Measurements from ENCODE around the gene ARHGAP42. TPM values are rescaled to one million over a fixed set of nuclear protein-coding genes. Genes with fewer than 3 reads are reported as not detected.

Gene ARHGAP42
- total RNA-seq, 2 donors from 2014 or later: not detected

GRCh38 chr11:100905684-100906083 is 218.6 kb downstream of the ARHGAP42 start:
- Mint-ChIP-seq H3K4me1 (no peaks in the 10 kb centered on the region), H3K9me3 (peaks cover under 1% of the 10 kb centered on the region), H3K36me3 (ENCODE audit: low read depth) (no peaks in the 10 kb centered on the region), H3K4me3 (no peak overlapping the region), H3K27ac (no peak overlapping the region), H3K27me3 (no peaks in the 10 kb centered on the region)
- ATAC-seq (replicated peaks): no peak

DNA sequence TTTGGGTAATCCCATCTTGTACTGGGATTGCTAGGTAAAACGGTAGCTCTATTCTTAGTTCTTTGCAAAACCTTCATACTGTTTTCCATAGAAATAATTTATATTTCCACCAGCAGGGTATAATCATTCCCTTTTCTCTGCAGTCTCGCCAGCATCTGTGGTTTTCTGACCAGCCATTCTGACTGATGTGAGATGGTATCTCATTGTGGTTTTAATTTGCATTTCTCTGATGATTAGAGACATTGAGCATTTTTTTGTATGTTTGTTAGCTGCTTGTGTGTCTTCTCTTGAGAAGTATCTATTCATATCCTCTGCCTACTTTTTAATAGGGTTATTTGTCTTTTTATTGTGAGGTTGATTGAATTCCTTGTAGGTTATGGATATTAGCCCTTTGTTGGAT is 221.7 kb downstream of the ARHGAP42 start:
- Mint-ChIP-seq H3K36me3 (ENCODE audit: low read depth) (no peaks in the 10 kb centered on the region), H3K27ac (no peak overlapping the region)

GRCh38 chr11:100910808-100911207 is 223.7 kb downstream of the ARHGAP42 start:
- no peak for ATAC-seq (replicated peaks)
- H3K27ac Mint-ChIP-seq: no peak overlapping the region

More for the DNA sequence above, 221.7 kb downstream of the ARHGAP42 start:
- Mint-ChIP-seq H3K27me3 (no peaks in the 10 kb centered on the region), H3K4me1 (no peaks in the 10 kb centered on the region), H3K4me3 (no peak overlapping the region), H3K9me3 (no peaks in the 10 kb centered on the region)
- no peak for ATAC-seq (replicated peaks)

DNA sequence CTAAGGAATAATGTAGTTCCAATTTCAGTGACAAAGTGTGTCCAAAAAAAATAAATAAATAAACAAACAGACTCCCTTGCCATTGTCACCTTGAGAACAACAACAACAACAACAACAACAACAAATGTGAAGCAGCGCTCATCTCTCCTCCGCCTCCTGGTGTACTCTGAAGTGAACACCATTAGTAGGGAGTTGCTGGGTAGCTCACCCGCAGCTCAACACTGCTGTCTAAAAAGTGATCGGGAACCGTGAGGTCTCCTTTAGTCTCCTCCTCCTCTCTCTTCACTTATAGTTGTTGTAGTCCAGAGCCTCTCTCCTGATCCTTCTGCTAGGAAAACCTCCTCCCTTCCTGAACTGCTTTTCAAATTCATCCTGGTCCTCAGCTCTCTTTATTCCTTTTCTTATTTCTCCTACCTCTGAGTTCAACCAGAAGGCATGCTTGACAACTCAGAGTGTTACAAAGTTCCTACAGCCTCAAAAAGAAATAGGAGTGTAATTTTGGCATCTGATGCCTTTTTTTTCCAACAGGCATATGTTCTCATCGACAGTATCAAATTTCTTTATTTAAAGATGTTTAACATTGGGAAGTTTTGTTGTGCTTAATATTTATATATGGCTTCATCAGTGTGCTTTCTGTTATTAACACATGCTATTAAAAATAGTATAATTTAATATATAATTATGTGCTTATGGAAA is 227.5 kb downstream of the ARHGAP42 start:
- no peaks in the 10 kb centered on the region for H3K36me3 Mint-ChIP-seq (ENCODE audit: low read depth)
- peaks cover 4% of the 10 kb centered on the region for H3K9me3 Mint-ChIP-seq
- H3K27ac Mint-ChIP-seq: no peak overlapping the region
- no peak for ATAC-seq (replicated peaks)
- H3K27me3 Mint-ChIP-seq: no peaks in the 10 kb centered on the region
- H3K4me1 Mint-ChIP-seq: no peaks in the 10 kb centered on the region
- no peak overlapping the region for H3K4me3 Mint-ChIP-seq

More at GRCh38 chr11:100910808-100911207, 223.7 kb downstream of the ARHGAP42 start:
- Mint-ChIP-seq H3K36me3 (ENCODE audit: low read depth) (no peaks in the 10 kb centered on the region), H3K4me1 (no peaks in the 10 kb centered on the region), H3K27me3 (no peaks in the 10 kb centered on the region), H3K4me3 (no peak overlapping the region), H3K9me3 (peaks cover 4% of the 10 kb centered on the region)

DNA sequence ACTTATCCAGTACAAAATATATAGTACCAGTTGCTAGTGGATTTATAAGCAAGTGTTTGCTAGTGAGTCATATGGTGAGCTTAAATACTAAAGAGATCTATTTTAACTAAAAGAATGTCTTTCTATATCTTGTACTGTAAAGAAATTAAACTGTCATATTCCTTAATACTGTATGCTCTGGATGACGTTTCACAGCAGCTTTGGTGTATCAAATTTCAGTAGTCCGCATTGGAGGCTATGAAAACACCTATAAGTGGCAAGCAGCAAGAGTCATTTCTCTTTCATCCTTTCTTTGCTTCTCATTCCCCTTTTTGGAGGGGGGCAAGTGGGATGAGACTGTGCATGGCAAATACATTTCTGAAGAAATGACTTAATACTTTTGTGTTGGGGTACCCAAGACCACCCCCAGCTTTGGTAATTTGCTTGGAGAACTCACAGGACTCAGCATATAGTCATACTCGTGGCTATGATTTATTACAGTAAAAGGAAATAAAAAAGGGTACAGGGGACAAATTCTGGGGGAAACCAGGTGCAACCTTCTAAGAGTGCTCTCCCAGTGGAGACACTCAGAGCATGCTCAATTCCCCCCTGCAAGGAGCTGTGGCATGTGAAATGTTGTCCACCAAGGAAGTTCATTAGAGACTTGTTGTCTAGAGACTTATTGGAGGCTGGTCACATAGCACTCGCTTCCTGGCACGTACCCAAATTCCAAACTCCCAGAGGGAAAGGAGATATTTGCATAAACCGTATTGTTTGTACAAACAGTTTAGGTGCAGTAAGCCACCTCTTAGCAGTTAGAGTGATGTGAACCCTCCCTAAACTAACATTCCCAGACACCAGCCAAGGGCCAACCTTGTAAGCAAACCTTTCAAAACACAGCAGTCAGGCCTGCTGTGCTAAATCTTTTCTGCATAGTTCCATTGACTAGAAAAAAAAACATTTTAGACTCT is 231.7 kb downstream of the ARHGAP42 start:
- H3K9me3 Mint-ChIP-seq: peaks cover 4% of the 10 kb centered on the region
- no peak for ATAC-seq (replicated peaks)
- H3K27ac Mint-ChIP-seq: no peak overlapping the region
- H3K4me3 Mint-ChIP-seq: no peak overlapping the region
- no peaks in the 10 kb centered on the region for H3K36me3 Mint-ChIP-seq (ENCODE audit: low read depth)
- H3K4me1 Mint-ChIP-seq: no peaks in the 10 kb centered on the region
- H3K27me3 Mint-ChIP-seq: no peaks in the 10 kb centered on the region

DNA sequence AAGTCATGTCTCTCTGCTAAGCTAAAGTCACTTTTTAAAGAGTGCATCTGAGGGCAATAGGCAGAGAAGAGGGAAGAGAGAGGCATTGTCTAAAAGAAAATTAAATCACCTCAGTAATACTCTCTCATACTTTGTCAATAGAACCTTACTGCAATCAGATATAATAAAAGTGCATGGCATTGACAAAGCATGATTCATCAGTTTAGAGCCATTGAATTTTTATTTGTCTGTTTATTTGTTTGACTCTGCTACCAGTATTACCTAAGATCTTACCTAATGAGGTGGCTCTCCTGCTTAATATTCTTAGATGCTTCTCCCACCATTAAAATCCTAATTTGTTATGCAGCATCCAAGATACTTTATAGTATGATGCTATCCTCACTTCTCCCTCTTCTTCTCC is 233.5 kb downstream of the ARHGAP42 start:
- Mint-ChIP-seq H3K36me3 (ENCODE audit: low read depth) (no peaks in the 10 kb centered on the region), H3K4me1 (no peaks in the 10 kb centered on the region), H3K27me3 (no peaks in the 10 kb centered on the region), H3K4me3 (no peak overlapping the region), H3K9me3 (no peaks in the 10 kb centered on the region), H3K27ac (no peak overlapping the region)
- no peak for ATAC-seq (replicated peaks)

DNA sequence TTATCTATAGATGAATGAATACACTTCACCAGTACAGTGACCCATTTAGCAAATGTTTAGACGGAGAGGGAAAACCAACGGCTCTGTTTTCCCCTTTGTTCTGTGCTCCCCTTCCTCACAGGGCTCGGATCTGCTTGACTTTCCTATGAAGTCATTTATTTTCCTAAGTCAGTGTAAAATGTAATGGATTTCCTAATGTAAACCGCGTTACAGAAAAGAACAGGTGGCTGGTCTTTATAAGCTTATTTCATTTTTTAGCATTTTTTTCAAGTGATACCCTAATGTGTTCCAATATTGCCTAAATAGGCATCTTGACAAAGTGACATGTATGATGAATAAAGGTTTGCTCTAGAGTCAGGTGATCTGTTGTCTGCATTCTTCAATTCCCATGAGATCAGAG is 235.0 kb downstream of the ARHGAP42 start:
- H3K4me3 Mint-ChIP-seq: no peak overlapping the region
- H3K27me3 Mint-ChIP-seq: no peaks in the 10 kb centered on the region
- H3K27ac Mint-ChIP-seq: no peak overlapping the region
- no peaks in the 10 kb centered on the region for H3K4me1 Mint-ChIP-seq
- no peaks in the 10 kb centered on the region for H3K9me3 Mint-ChIP-seq
- no peak for ATAC-seq (replicated peaks)
- no peaks in the 10 kb centered on the region for H3K36me3 Mint-ChIP-seq (ENCODE audit: low read depth)

- Mint-ChIP-seq H3K9me3 (no peaks in the 10 kb centered on the region), H3K4me1 (no peaks in the 10 kb centered on the region), H3K27ac (no peak overlapping the region), H3K27me3 (no peaks in the 10 kb centered on the region), H3K36me3 (ENCODE audit: low read depth) (no peaks in the 10 kb centered on the region), H3K4me3 (no peak overlapping the region)
- no peak for ATAC-seq (replicated peaks)
Measured at GRCh38 chr11:100923555-100923954, 236.5 kb downstream of the ARHGAP42 start.

DNA sequence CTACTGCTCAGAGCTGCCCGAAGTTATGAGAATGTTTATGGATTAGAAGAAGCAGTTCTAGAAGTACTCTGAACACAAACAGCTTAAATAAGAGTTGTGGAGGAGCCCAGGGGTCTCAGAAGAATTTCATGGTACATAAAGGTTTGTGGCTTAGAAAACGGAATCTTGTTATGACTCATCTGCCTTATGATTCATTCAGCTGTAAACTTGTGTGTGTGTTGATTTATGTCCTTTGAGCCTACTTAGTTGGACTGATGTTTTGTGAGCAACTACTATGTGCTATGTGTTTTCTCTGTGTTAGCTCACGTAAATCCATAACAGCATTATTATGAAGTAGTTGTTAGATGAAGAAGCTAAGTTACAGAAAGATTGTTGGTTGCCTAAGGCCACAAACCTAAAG is 238.8 kb downstream of the ARHGAP42 start:
- Mint-ChIP-seq H3K4me3 (no peak overlapping the region), H3K36me3 (ENCODE audit: low read depth) (no peaks in the 10 kb centered on the region), H3K27ac (no peak overlapping the region), H3K27me3 (no peaks in the 10 kb centered on the region), H3K4me1 (no peaks in the 10 kb centered on the region), H3K9me3 (no peaks in the 10 kb centered on the region)
- ATAC-seq (replicated peaks): peak; percentile 35

- no peaks in the 10 kb centered on the region for H3K36me3 Mint-ChIP-seq (ENCODE audit: low read depth)
- no peak for ATAC-seq (replicated peaks)
- no peaks in the 10 kb centered on the region for H3K4me1 Mint-ChIP-seq
- no peak overlapping the region for H3K27ac Mint-ChIP-seq
- no peaks in the 10 kb centered on the region for H3K9me3 Mint-ChIP-seq
- H3K4me3 Mint-ChIP-seq: no peak overlapping the region
- no peaks in the 10 kb centered on the region for H3K27me3 Mint-ChIP-seq
Measured at GRCh38 chr11:100927579-100927978, 240.5 kb downstream of the ARHGAP42 start.

- ATAC-seq (replicated peaks): no peak
- H3K27ac Mint-ChIP-seq: no peak overlapping the region
- no peaks in the 10 kb centered on the region for H3K27me3 Mint-ChIP-seq
- H3K4me3 Mint-ChIP-seq: no peak overlapping the region
- no peaks in the 10 kb centered on the region for H3K9me3 Mint-ChIP-seq
- H3K4me1 Mint-ChIP-seq: no peaks in the 10 kb centered on the region
- no peaks in the 10 kb centered on the region for H3K36me3 Mint-ChIP-seq (ENCODE audit: low read depth)
Measured at GRCh38 chr11:100928426-100928825, 241.3 kb downstream of the ARHGAP42 start.

DNA sequence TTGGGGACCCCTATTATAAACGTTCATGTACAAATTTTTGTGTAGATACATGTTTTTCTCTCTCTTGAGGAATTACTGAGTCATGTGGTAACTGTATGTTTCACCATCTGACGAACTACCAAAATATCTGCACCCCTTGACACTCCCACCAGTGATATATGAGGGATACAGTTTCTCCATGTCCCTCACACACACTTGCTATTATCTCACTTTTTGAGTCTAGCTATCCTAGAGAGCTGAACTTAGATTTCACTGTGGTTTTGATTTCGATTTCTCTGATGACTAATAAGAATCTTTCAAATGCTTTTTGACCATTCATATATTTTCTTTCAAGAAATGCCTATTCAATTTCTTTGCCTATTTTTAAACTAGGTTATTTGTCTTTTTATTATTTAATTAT is 242.3 kb downstream of the ARHGAP42 start:
- Mint-ChIP-seq H3K4me1 (no peaks in the 10 kb centered on the region), H3K9me3 (no peaks in the 10 kb centered on the region), H3K27me3 (no peaks in the 10 kb centered on the region), H3K27ac (no peak overlapping the region), H3K4me3 (no peak overlapping the region), H3K36me3 (ENCODE audit: low read depth) (no peaks in the 10 kb centered on the region)
- no peak for ATAC-seq (replicated peaks)

DNA sequence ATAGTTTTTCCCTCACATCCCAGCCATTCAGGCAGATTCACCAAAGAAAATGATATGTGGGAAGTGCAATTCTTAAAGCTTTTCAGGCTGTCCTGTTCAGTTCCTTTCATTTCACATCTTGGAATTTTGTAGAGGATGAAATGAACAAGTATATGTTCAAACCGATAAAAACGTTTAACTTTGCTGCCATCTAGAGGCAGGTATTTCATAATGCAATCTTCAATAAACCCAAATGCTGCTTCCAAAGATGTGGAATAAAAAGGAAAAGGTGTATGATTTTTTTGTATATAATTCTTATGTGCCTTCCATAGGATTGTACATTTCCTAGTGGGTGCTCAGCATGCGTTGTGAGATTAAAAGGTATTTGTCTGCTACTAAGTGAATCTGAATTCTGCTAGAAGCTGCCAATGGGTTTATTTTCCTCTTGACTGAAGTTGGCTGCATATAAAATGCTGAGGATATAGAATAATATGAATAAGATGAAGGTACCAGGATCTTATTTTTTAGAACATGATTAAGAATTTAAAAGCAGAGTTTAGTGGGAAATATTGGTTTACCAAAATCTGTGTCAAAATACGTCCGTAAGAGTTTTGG is 243.2 kb downstream of the ARHGAP42 start:
- H3K4me3 Mint-ChIP-seq: no peak overlapping the region
- H3K36me3 Mint-ChIP-seq (ENCODE audit: low read depth): no peaks in the 10 kb centered on the region
- H3K4me1 Mint-ChIP-seq: no peaks in the 10 kb centered on the region
- H3K27me3 Mint-ChIP-seq: no peaks in the 10 kb centered on the region
- ATAC-seq (replicated peaks): no peak
- H3K27ac Mint-ChIP-seq: no peak overlapping the region
- H3K9me3 Mint-ChIP-seq: no peaks in the 10 kb centered on the region

GRCh38 chr11:100932474-100933100 is 245.5 kb downstream of the ARHGAP42 start:
- ATAC-seq (replicated peaks): no peak
- H3K36me3 Mint-ChIP-seq (ENCODE audit: low read depth): no peaks in the 10 kb centered on the region
- H3K4me1 Mint-ChIP-seq: no peaks in the 10 kb centered on the region
- H3K9me3 Mint-ChIP-seq: no peaks in the 10 kb centered on the region
- H3K27ac Mint-ChIP-seq: no peak overlapping the region
- no peak overlapping the region for H3K4me3 Mint-ChIP-seq
- no peaks in the 10 kb centered on the region for H3K27me3 Mint-ChIP-seq

Measured in activated T-helper 17 cell treated with anti-CD3 and anti-CD28 coated beads, Interleukin-2, amount 50 U/mL, for 72 hours (primary cell).